Transverse colon (tissue), 4 donors: ENCODE measurements around the gene GJB6. TPM values are rescaled to one million over a fixed set of nuclear protein-coding genes. Genes with fewer than 3 reads are reported as not detected.

ENCODE experiments used
- DNase-seq: peaks from one replicate; pipeline ENCODE4 v3.0.0-alpha.2; 2019
- H3K27ac ChIP-seq, 4 donors: fragments of 200-600 bp; sonication (generic); 2 replicates each; pipeline ENCODE4 v1.5.1; 2016 to 2018; ENCODE audit warnings: inconsistent platforms in 4 of 4
- H3K27me3 ChIP-seq: fragments of 200-600 bp; sonication (generic); 2 replicates; pipeline ENCODE4 v1.5.1; 2017; ENCODE audit warnings: inconsistent platforms
- H3K36me3 ChIP-seq, 4 donors: fragments of 200-600 bp; sonication (generic); 2 replicates each; pipeline ENCODE4 v1.5.1; 2017 to 2019; ENCODE audit warnings: inconsistent platforms in 4 of 4
- H3K4me1 ChIP-seq, 4 donors: fragments of 200-600 bp; sonication (generic); 2 replicates each; pipeline ENCODE4 v1.5.1; 2017 to 2020; ENCODE audit warnings: inconsistent platforms in 4 of 4
- H3K4me3 ChIP-seq, 4 donors: fragments of 200-600 bp; sonication (generic); 1 replicate in 1 of 4; 2 replicates in 3 of 4; pipeline versions ENCODE4 v1.5.1 to v1.6.1; 2017 to 2019; ENCODE audit warnings: inconsistent platforms in 4 of 4
- H3K9me3 ChIP-seq, 2 donors: fragments of 200-600 bp; sonication (generic); 2 replicates each; pipeline ENCODE4 v1.5.1; 2017 to 2019; ENCODE audit warnings: inconsistent platforms in 2 of 2
- CTCF ChIP-seq, 5 experiments: fragments of 200-600 bp in 3 of 5; fragments of 450-650 bp in 2 of 5; sonication (generic) in 3 of 5; IDR thresholded peaks; 1 replicate in 2 of 5; 2 replicates in 3 of 5; pipeline ENCODE4 v1.5.1; 2016 to 2017; ENCODE audit warnings: antibody characterized with exemption in 5 of 5, inconsistent platforms in 3 of 5, mild to moderate bottlenecking in 2 of 5, moderate library complexity in 1 of 5
- EP300 ChIP-seq: sonication (generic); formaldehyde crosslinking; IDR thresholded peaks from one replicate; pipeline ENCODE4 v1.6.1; 2017; ENCODE audit warnings: antibody characterized with exemption, low read depth
- POLR2A ChIP-seq: fragments of 450-650 bp; IDR thresholded peaks from one replicate; pipeline ENCODE4 v1.6.1; 2016; ENCODE audit warnings: antibody characterized with exemption, mild to moderate bottlenecking, moderate library complexity
- POLR2AphosphoS5 ChIP-seq, 3 donors: sonication (generic); formaldehyde crosslinking; IDR thresholded peaks; one replicate each; pipeline ENCODE4 v1.6.1; 2016; ENCODE audit warnings: antibody characterized with exemption in 3 of 3
- WGBS, 2 donors: methylation state at CpG; one replicate each; pipeline ENCODE4 v1.1.5; 2018; ENCODE audit warnings: low coverage in 1 of 2; 5-methylcytosine and 5-hydroxymethylcytosine counted together
- in situ Hi-C, 4 donors: fragments of 200-750 bp; cut with MboI; loops; one replicate each; pipeline versions ENCODE4 v1.15.0 to v1.15.1; 2017; ENCODE audit warnings: low sequenced_read_pairs in 3 of 4, low pct_ligation_motif_present in 1 of 4, low pct_unique_long_range_greater_than_20kb in 1 of 4
- intact Hi-C: fragments of 100-400 bp; cut with DNase I; formaldehyde crosslinking; loops from one replicate; pipeline ENCODE4 v1.15.1; 2023; ENCODE audit warnings: low total_unique reads
- total RNA-seq, 4 donors: library from RNA; depleted of rRNA; stranded (reverse); fragments of >200 nt; gene quantifications; one replicate each; pipeline ENCODE4 v1.1.0, GENCODE V29; 2016

GJB6 gene
- total RNA-seq, 4 donors from 2014 or later: 0.68 TPM; not detected in 3

GRCh38 chr13:20188667-20189553 is 43.2 kb downstream of the GJB6 start:
- H3K4me3 ChIP-seq: no peak overlapping the region
- H3K9me3 ChIP-seq: no peaks in the 10 kb centered on the region
- peaks cover 22% of the 10 kb centered on the region for H3K27me3 ChIP-seq
- intact Hi-C loops: no loop called here
- DNase-seq: peak; percentile 38
- H3K27ac ChIP-seq: peak overlapping the region in 1 of 4 donors; percentile 35
- no peak for TF ChIP-seq POLR2A
- TF ChIP-seq POLR2AphosphoS5 (IDR thresholded peaks at IDR 0.05): no peak
- peak in 3 of 5 experiments; percentile 13 to 39 (median 29) for TF ChIP-seq CTCF (IDR thresholded peaks at IDR 0.05)
- no peak for TF ChIP-seq EP300
- H3K4me1 ChIP-seq: peaks cover 10 to 32% (median 24%) of the 10 kb centered on the region in 4 donors
- in situ Hi-C loops: loop anchor here in 3 of 4 donors (10.0 to 25.0 kb wide), 5 partner anchors 298 to 748 kb away; partner anchors contain the start of gene XPO4 (in 1 of the 3)
- 57 to 86% methylated on average over 12 to 28 of the region's 28 CpGs for WGBS, 2 donors
- no peaks in the 10 kb centered on the region for H3K36me3 ChIP-seq

- no peak for TF ChIP-seq POLR2AphosphoS5 (IDR thresholded peaks at IDR 0.05)
- no peak for TF ChIP-seq EP300
- TF ChIP-seq POLR2A: no peak
- TF ChIP-seq CTCF (IDR thresholded peaks at IDR 0.05): no peak
- in situ Hi-C loops: loop anchor here in 3 of 4 donors (10.0 to 25.0 kb wide), 5 partner anchors 301 to 751 kb away; partner anchors contain the start of gene XPO4 (in 1 of the 3)
- no peaks in the 10 kb centered on the region for H3K36me3 ChIP-seq
Observed at GRCh38 chr13:20186771-20187170, 45.3 kb downstream of the GJB6 start.

GRCh38 chr13:20185366-20186056 is 46.6 kb downstream of the GJB6 start:
- H3K9me3 ChIP-seq: no peaks in the 10 kb centered on the region
- peaks cover 9% of the 10 kb centered on the region for H3K27me3 ChIP-seq
- H3K27ac ChIP-seq: no peak overlapping the region
- TF ChIP-seq CTCF (IDR thresholded peaks at IDR 0.05) (no peak), POLR2A (no peak), POLR2AphosphoS5 (IDR thresholded peaks at IDR 0.05) (no peak), EP300 (no peak)
- H3K4me1 ChIP-seq: peaks cover 0 to 8% (median 4%) of the 10 kb centered on the region in 4 donors
- no peak for DNase-seq
- intact Hi-C loops (no loop called here), in situ Hi-C loops (loop anchor here in 3 of 4 donors (10.0 to 25.0 kb wide), 5 partner anchors 302 to 752 kb away; partner anchors contain the start of gene XPO4 (in 1 of the 3))
- H3K36me3 ChIP-seq: no peaks in the 10 kb centered on the region
- WGBS, 2 donors: 59 to 74% methylated on average over 4 to 12 of the region's 12 CpGs
- no peak overlapping the region for H3K4me3 ChIP-seq

More at GRCh38 chr13:20186771-20187170, 45.3 kb downstream of the GJB6 start:
- H3K9me3 ChIP-seq: no peaks in the 10 kb centered on the region
- peaks cover 0 to 12% (median 5%) of the 10 kb centered on the region in 4 donors for H3K4me1 ChIP-seq
- no peak overlapping the region for H3K4me3 ChIP-seq
- 65 to 71% methylated on average over 4 to 6 of the region's 6 CpGs for WGBS, 2 donors
- no peak overlapping the region for H3K27ac ChIP-seq
- intact Hi-C loops: no loop called here
- H3K27me3 ChIP-seq: peaks cover 3% of the 10 kb centered on the region
- DNase-seq: no peak
